GM12892 (cell line): Measurements from ENCODE around the gene CHSY3.

Experiments
- POLR2A ChIP-seq: IDR thresholded peaks from 2 replicates; pipeline ENCODE4 v1.6.1; 2011; ENCODE audit warnings: low read depth, low read length, control low read depth
- POLR2AphosphoS5 ChIP-seq: IDR thresholded peaks from 2 replicates; pipeline ENCODE4 v1.6.1; 2011; ENCODE audit warnings: low read depth, low read length, control low read depth
- TAF1 ChIP-seq: IDR thresholded peaks from 2 replicates; pipeline ENCODE4 v1.6.1; 2011; ENCODE audit warnings: low read depth, mild to moderate bottlenecking, control low read depth, low read length, borderline replicate concordance

DNA sequence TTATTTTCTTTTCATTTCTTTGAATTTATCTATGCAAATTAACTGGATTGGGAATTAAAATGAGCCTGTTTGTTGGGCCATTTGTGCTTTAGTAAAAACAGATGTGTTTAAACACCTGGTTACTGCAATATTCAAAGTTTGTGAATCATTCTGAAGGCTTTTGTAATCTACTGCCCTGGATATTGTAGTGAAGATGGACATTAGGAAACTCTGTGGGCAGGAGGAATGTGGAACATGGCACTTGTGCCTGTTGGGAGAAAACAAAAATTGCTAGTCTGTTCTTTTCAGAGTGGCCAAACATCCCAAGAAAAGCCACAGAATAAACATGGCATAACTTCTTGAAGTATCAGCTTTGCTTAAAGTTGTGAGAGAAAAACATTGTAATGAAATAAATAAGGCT lies 40.8 kb downstream of the CHSY3 start:
- TF ChIP-seq POLR2A (no peak), POLR2AphosphoS5 (no peak), TAF1 (no peak)
